GM12874 (cell line): ENCODE results near the gene GCNA.

Source experiments
- CTCF ChIP-seq: IDR thresholded peaks from 2 replicates; pipeline ENCODE4 v1.5.1; 2011; ENCODE audit warnings: low read depth, mild to moderate bottlenecking, control low read depth, low read length, moderate library complexity; ENCODE audit not compliant: insufficient read depth

The GCNA gene

GRCh38 chrX:71612256-71612655 is 34.0 kb downstream of the GCNA start:
- TF ChIP-seq CTCF, result no peak

- TF ChIP-seq CTCF, result no peak
Observed at GRCh38 chrX:71615056-71615455, 36.8 kb downstream of the GCNA start.

GRCh38 chrX:71615954-71616353 is 37.7 kb downstream of the GCNA start:
- no peak for TF ChIP-seq CTCF

- TF ChIP-seq CTCF, result no peak
Observed at GRCh38 chrX:71616672-71617529, 38.7 kb downstream of the GCNA start.

- no peak for TF ChIP-seq CTCF
Observed at GRCh38 chrX:71617742-71618141, 39.5 kb downstream of the GCNA start.

- TF ChIP-seq CTCF, result no peak
Observed at GRCh38 chrX:71618303-71618721, 40.1 kb downstream of the GCNA start, which contains the start of gene CXCR3. Gene CXCR3 (minus strand): TSS chrX:71618511. CDS start chrX:71618449, 62 bp downstream.

- TF ChIP-seq CTCF, result no peak
Observed at GRCh38 chrX:71618787-71619186, 40.5 kb downstream of the GCNA start.
